ENCODE data around the gene FN1.

DNA sequence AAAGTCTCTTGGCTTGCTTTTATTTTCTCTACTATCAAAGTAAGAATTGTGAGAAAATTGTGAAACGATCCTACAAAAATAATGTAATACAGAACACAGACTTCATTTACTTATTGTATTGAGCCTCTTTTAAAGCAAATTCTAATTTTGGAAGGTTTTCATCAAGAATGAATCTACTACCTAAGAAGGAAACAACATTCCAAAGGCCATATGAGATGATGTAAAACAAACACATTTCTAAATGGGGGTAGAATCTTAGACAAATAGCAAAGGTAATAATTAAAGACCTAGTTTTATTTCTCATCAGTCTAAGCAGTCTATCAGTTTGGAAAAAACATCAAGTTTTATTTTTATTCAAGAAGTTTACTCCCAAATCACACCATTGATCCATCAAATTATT, 20.6 kb downstream of the FN1 start:
- no peak for TF ChIP-seq CTCF (IDR thresholded peaks at IDR 0.05)
- no peak for TF ChIP-seq SMC3 (IDR thresholded peaks at IDR 0.05)
- TF ChIP-seq POLR2A (IDR thresholded peaks at IDR 0.05; ENCODE audit: low read length) = no peak
- TF ChIP-seq MYC (IDR thresholded peaks at IDR 0.05; ENCODE audit: borderline replicate concordance, low read length) = no peak
- TF ChIP-seq, protein P1, sequence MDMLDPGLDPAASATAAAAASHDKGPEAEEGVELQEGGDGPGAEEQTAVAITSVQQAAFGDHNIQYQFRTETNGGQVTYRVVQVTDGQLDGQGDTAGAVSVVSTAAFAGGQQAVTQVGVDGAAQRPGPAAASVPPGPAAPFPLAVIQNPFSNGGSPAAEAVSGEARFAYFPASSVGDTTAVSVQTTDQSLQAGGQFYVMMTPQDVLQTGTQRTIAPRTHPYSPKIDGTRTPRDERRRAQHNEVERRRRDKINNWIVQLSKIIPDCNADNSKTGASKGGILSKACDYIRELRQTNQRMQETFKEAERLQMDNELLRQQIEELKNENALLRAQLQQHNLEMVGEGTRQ (IDR thresholded peaks at IDR 0.05) = no peak
- no peak for TF ChIP-seq PHF8 (IDR thresholded peaks at IDR 0.05; ENCODE audit: borderline replicate concordance, low read depth)
- no peak for TF ChIP-seq RCOR1 (IDR thresholded peaks at IDR 0.05; ENCODE audit: low read depth, low read length)

Data from A549 (cell line).